Measurements from ENCODE around the gene JAZF1.

Gene JAZF1

GRCh38 chr7:27947586-27948278 is 232.9 kb downstream of the JAZF1 start:
- no peak overlapping the region for H3K4me3 ChIP-seq (ENCODE audit: low read length)
- DNase-seq (ENCODE audit: low read depth): no peak
- TF ChIP-seq CTCF (conservative IDR thresholded peaks at IDR 0.05; ENCODE audit: low read length): no peak

GRCh38 chr7:27946351-27946750 is 234.2 kb downstream of the JAZF1 start:
- TF ChIP-seq CTCF (conservative IDR thresholded peaks at IDR 0.05; ENCODE audit: low read length): no peak
- DNase-seq (ENCODE audit: low read depth): no peak
- H3K4me3 ChIP-seq (ENCODE audit: low read length): no peak overlapping the region

GRCh38 chr7:27945058-27945795 is 235.4 kb downstream of the JAZF1 start:
- TF ChIP-seq CTCF (conservative IDR thresholded peaks at IDR 0.05; ENCODE audit: low read length): no peak
- DNase-seq (ENCODE audit: low read depth): no peak
- no peak overlapping the region for H3K4me3 ChIP-seq (ENCODE audit: low read length)

DNA sequence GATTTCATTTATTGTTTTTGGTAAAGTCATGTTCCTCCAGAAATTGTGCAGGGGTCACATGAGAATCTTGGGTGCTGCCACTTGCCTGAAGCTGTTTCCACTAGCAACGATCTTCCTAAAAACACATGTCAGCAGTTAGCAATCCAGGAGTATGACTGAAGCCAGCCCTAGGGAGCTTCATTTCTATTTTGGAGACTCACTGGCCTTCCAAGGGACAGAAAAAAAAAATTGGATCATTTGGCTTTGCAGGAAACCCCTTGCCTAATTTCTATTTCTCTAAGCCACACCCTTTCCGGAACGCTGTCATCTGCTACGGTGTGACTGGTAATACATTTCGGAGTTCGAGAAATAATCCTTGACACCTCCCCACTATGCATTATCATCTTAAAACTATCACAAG is 236.0 kb downstream of the JAZF1 start:
- no peak overlapping the region for H3K4me3 ChIP-seq (ENCODE audit: low read length)
- DNase-seq (ENCODE audit: low read depth): peak; percentile 66
- TF ChIP-seq CTCF (conservative IDR thresholded peaks at IDR 0.05; ENCODE audit: low read length): no peak

GRCh38 chr7:27943241-27943640 is 237.4 kb downstream of the JAZF1 start:
- H3K4me3 ChIP-seq (ENCODE audit: low read length): no peak overlapping the region
- TF ChIP-seq CTCF (conservative IDR thresholded peaks at IDR 0.05; ENCODE audit: low read length): no peak
- peak; percentile 56 for DNase-seq (ENCODE audit: low read depth)

DNA sequence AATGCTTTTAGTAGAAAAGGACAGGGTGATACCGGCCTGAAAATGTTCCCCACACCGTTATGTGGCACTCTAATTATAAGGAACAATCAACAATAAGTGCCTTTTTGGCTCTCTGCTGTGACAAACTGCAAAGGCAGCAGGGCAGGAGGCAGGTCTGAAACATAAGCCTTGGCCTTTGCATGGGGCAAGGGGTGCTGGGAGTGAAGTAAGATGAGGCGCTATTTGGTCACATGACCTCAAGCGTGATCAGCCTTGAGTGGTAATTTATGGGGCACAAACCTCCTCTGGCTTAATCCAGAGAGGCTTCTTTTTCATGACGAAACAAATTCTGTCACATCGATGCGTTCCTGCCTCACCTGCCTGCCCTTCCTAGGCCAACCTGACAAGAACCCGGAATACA is 237.9 kb downstream of the JAZF1 start:
- no peak for TF ChIP-seq CTCF (conservative IDR thresholded peaks at IDR 0.05; ENCODE audit: low read length)
- H3K4me3 ChIP-seq (ENCODE audit: low read length): no peak overlapping the region
- no peak for DNase-seq (ENCODE audit: low read depth)

DNA sequence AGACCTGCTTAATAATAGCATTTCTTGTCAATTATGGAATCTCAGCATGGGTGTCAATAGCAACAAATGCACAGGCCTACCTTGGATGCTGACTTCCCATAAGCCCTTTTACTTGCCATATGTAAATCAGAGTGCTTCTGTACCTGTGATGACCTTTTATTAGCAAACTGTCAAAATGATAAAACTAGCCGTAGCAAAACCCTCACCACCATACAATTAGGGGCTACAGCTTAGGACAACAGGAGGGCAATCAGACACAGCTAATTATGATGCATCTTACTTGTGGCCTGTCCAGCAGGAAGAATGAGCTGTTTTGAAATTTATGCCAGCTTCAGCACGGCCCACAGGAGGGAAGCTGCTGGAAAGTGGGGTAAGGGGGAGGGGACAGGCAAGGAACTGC is 239.1 kb downstream of the JAZF1 start:
- no peak for TF ChIP-seq CTCF (conservative IDR thresholded peaks at IDR 0.05; ENCODE audit: low read length)
- no peak for DNase-seq (ENCODE audit: low read depth)
- no peak overlapping the region for H3K4me3 ChIP-seq (ENCODE audit: low read length)
